BE2C (cell line): Measurements from ENCODE around the gene KCNN3.

Experiments used
- DNase-seq: peaks from one replicate; pipeline ENCODE4 v3.0.0-alpha.2; 2020
- H3K27me3 ChIP-seq: fragments of 250-450 bp; sonication (Bioruptor Pico); 2 replicates; pipeline ENCODE4 v1.5.1; 2020; ENCODE audit warnings: mild to moderate bottlenecking
- H3K36me3 ChIP-seq: fragments of 250-450 bp; sonication (Bioruptor Pico); 2 replicates; pipeline ENCODE4 v1.5.1; 2020; ENCODE audit warnings: mild to moderate bottlenecking
- H3K4me1 ChIP-seq: fragments of 250-450 bp; sonication (Bioruptor Pico); 2 replicates; pipeline ENCODE4 v1.5.1; 2020
- H3K4me3 ChIP-seq: 2 replicates; pipeline ENCODE4 v1.5.1; 2011; ENCODE audit warnings: low read depth, low read length
- H3K9me3 ChIP-seq: fragments of 250-450 bp; sonication (Bioruptor Pico); 2 replicates; pipeline ENCODE4 v1.5.1; 2020
- TF ChIP-seq, protein P1 (sequence below): IDR thresholded peaks from 2 replicates; pipeline ENCODE4 v1.5.1; 2012; ENCODE audit warnings: mild to moderate bottlenecking, low read depth, low read length

The KCNN3 gene

DNA sequence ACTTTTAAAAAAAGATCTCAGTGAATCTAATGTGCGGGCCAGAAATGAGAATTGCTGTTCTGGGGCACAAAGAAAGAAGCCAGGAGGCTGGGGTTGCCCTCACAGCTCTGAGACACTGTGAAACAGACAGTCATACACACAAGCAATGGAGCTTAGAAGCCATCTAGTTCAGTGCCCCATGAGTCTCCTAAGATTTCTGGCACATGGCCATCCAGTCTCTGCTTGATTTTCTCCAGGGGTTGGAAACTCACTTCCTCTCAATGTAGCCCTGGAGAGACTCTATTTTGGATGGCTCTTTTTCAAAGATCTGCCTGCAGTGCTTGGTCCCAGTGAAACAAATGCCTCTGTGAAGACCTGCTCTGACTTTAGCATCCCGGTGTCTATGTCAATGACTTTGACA, 38.6 kb downstream of the KCNN3 start:
- H3K36me3 ChIP-seq, result no peaks in the 10 kb centered on the region
- H3K4me3 ChIP-seq, result no peak overlapping the region
- no peaks in the 10 kb centered on the region for H3K9me3 ChIP-seq
- DNase-seq, result no peak
- H3K27me3 ChIP-seq, result no peaks in the 10 kb centered on the region
- TF ChIP-seq, protein P1, sequence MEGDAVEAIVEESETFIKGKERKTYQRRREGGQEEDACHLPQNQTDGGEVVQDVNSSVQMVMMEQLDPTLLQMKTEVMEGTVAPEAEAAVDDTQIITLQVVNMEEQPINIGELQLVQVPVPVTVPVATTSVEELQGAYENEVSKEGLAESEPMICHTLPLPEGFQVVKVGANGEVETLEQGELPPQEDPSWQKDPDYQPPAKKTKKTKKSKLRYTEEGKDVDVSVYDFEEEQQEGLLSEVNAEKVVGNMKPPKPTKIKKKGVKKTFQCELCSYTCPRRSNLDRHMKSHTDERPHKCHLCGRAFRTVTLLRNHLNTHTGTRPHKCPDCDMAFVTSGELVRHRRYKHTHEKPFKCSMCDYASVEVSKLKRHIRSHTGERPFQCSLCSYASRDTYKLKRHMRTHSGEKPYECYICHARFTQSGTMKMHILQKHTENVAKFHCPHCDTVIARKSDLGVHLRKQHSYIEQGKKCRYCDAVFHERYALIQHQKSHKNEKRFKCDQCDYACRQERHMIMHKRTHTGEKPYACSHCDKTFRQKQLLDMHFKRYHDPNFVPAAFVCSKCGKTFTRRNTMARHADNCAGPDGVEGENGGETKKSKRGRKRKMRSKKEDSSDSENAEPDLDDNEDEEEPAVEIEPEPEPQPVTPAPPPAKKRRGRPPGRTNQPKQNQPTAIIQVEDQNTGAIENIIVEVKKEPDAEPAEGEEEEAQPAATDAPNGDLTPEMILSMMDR, result no peak
- peaks cover 15% of the 10 kb centered on the region for H3K4me1 ChIP-seq

DNA sequence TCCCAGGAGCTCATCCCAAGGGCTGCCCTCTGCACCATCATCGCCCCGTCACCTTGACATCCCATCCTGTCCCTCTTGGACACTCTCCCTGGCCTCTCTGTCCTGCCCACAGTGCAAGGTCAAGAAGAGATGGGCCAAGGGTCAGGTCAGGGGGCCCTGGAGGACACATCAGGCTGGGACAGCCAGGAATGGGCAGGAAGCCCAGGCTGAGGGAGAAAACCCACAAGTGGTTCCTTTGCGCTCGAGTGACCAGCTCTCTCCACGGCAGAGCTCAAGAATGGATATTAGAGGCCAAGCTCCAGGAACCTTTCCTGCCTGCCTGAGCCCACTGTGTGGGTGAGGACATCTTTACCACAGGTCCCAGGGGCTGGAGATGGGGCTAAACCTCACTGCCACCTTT, 41.0 kb downstream of the KCNN3 start:
- no peaks in the 10 kb centered on the region for H3K27me3 ChIP-seq
- TF ChIP-seq, protein P1, result no peak
- H3K9me3 ChIP-seq, result no peaks in the 10 kb centered on the region
- no peak for DNase-seq
- peaks cover 17% of the 10 kb centered on the region for H3K4me1 ChIP-seq
- H3K36me3 ChIP-seq, result no peaks in the 10 kb centered on the region
- H3K4me3 ChIP-seq, result no peak overlapping the region

DNA sequence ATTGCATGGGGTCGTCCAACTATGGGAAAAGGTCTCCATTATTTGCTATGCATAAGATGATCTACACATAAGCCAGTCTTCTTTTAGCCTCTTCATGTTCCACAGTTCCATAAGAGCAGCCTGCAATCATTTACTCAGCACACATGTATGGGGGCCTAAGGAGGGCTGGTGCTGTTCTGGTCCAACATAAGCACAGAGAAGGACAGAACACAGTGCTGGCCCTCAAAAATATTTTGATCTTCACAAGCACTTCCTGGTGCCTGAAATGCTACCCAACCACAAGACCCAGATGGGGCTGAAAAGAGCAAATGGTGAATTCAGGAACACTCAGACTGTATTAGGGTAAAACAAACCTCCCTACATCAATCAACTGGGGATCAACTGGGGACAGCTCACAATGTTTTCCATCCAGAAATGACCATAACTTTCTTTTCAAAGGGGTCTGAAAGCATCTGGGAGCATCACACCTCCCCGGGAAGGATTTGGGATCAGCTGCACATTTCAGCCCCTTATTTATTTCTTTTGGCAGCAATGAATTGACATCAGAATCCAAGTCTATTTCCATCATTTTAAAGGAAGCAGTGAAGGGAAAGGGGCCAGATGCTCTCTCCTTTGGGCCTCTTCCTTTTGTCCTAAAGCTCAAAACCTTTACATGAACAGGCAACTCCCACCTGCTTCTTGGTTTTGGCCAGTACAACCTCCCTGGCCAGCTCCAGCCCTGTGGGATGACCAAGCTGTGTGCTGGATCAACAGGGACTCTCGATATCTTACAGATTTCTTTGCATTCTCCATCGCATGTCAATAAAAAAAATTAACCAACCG, 45.7 kb downstream of the KCNN3 start:
- no peak for DNase-seq
- H3K4me3 ChIP-seq, result no peak overlapping the region
- peaks cover 11% of the 10 kb centered on the region for H3K4me1 ChIP-seq
- no peaks in the 10 kb centered on the region for H3K9me3 ChIP-seq
- TF ChIP-seq, protein P1, result no peak
- H3K36me3 ChIP-seq, result no peaks in the 10 kb centered on the region
- H3K27me3 ChIP-seq, result no peaks in the 10 kb centered on the region

DNA sequence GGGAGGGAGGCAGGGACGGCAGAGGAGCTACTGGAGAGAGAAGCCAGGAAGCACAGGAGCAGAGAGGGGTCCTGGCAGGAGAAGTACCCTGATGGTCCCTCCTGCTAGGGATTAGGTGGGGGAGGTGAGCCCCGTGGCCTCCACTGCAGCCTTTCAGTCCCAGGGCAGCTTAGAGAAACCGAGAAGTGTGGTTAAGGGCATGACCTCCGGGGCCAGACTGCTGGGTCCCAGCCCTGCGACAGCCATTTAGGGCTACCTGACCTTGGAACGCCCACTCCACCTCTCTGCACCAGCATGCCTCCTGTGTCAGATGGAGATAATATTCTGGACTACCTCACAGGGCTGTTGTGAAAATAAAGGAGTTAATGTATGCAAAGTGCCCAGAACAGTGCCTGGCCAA, 47.4 kb downstream of the KCNN3 start:
- DNase-seq, result no peak
- no peaks in the 10 kb centered on the region for H3K9me3 ChIP-seq
- no peaks in the 10 kb centered on the region for H3K36me3 ChIP-seq
- TF ChIP-seq, protein P1, result no peak
- no peak overlapping the region for H3K4me3 ChIP-seq
- H3K4me1 ChIP-seq, result peaks cover 17% of the 10 kb centered on the region
- no peaks in the 10 kb centered on the region for H3K27me3 ChIP-seq

DNA sequence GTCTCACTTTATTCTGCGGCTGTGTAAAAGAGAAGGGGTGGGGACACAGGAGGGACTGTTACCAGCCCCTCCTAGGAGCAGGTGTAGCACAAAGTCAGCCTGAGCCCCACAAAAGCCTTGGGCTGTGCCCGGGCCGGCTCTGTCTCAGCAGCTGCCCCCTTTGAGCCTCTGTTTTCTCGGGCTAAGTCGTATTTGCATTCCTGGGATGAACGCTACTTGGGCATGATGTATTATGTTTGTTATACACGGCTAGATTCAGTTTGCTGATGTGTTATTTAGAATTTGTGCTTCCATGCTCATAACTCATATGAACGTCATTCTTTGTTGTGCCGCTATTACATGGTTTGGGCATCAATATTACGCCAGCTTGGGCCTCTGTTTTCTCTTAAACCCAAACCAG, 47.8 kb downstream of the KCNN3 start:
- no peaks in the 10 kb centered on the region for H3K36me3 ChIP-seq
- no peak for DNase-seq
- TF ChIP-seq, protein P1, result no peak

DNA sequence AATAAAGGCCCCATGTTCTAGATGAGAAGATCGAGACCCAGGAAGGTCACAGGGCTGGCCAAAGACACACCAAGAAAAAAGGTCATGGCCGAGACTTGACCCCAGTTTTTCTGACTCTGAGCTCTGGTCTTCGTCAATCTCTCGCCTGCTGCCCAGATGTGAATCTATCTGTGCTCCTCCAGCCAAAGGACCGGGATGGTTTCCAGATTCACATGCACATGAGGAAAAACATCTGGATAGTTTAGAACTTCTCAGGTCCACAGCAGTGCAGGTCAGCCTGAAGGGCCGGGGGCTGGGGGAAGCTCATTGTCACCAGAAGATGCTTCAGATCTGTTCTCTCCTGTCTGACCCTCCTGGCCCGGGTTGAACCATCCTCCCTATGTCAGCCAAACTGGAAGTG, 49.0 kb downstream of the KCNN3 start:
- H3K4me3 ChIP-seq, result no peak overlapping the region
- no peaks in the 10 kb centered on the region for H3K9me3 ChIP-seq
- TF ChIP-seq, protein P1, result no peak
- H3K27me3 ChIP-seq, result no peaks in the 10 kb centered on the region
- 0 out of 2 replicates have a peak, but pooled peaks cover 7% of the 10 kb centered on the region for H3K4me1 ChIP-seq
- no peaks in the 10 kb centered on the region for H3K36me3 ChIP-seq
- no peak for DNase-seq

More for the DNA sequence above, 47.8 kb downstream of the KCNN3 start:
- H3K4me3 ChIP-seq, result no peak overlapping the region
- H3K27me3 ChIP-seq, result no peaks in the 10 kb centered on the region
- peaks cover 15% of the 10 kb centered on the region for H3K4me1 ChIP-seq
- H3K9me3 ChIP-seq, result no peaks in the 10 kb centered on the region
